HG03095 (cell line): ENCODE measurements around the gene CDC42BPA.

ENCODE experiments used
- ATAC-seq: cut with Tn5 transposase; IDR thresholded peaks from one replicate; pipeline ENCODE4 v1.9.1; 2021; ENCODE audit warnings: moderate library complexity; ENCODE audit not compliant: unreplicated experiment

The CDC42BPA gene

DNA sequence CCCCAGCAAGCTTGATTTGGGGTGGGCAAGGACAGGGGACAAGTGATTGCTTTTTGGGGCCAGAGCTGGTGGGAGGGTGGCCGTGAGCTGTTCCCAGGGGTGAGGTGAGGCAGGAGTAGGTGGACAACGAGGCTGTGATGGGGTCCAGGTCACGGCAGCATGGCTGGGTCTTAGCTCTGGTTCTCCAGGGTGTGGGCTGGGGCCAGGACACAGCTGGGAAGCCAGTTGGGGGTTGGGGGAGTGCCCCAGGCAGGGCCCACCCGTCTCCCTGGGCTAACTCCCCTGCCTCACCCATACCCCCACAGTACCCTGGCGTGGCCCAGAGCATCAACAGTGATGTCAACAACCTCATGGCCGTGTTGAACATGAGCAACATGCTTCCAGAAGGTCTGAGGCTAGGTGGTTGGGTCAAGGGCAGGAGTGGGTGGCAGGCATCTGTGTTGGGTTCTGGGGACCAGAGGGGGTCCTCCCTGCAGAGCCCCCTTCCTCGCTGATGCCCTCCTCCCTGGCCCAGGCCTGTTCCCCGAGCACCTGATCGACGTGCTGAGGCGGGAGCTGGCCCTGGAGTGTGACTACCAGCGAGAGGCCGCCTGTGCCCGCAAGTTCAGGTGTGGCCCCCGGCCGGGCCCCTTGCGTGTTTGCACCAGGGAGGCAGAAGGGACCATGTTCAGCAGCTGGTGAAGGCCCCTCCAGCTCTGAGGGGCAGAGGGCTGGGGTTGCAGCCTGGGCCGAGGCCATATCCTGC, 334.9 kb downstream of the CDC42BPA start:
- no peak for ATAC-seq

DNA sequence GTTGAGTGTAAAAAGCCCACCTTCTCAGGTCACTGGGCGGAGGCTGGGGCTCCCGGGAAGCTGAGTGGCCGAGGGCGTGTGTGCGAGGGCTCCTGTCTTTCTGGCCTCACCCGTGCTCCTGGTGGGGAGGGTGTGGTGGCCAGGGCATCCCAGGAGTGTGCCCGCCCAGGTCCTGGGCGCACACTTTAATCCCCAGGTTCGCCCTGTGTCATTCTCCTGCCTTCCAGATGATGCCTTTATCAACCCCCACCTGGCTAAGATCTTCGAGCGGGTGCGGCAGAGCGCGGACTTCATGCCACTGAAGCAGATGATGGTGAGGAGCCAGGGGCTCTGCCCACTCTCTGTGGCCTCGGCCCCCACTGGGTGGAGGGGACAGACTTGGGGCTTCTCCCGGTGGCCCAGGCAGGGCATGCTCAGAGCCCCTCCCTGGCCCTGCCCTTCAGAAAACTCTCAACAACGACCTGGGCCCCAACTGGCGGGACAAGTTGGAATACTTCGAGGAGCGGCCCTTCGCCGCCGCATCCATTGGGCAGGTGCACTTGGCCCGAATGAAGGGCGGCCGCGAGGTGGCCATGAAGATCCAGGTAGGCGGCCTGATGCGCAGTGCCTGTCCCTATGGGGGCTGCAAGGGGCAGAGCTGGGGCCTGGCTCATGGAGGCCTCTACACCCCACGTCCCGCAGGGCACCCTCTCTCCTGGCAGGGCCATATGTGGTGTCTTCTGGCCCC, 335.7 kb downstream of the CDC42BPA start:
- no peak for ATAC-seq

DNA sequence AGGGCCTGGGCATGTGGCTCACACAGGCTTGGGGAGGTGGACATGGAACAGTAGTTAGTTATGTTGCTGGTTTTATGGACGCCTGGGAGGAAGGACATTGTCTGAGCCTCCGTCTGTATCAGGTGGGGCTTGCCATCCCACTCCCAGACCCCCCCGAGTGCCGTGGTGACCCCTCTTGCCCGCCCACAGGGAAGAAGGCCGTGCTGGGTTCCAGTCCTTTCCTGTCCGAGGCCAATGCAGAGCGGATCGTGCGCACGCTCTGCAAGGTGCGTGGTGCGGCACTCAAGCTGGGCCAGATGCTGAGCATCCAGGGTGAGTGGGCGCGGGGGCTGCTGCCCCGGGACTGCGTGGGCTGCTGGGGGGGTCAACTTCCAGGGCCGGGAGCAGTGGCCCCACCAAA, 336.5 kb downstream of the CDC42BPA start:
- ATAC-seq: no peak

GRCh38 chr1:226981386-226981817, 336.9 kb downstream of the CDC42BPA start:
- ATAC-seq: no peak

DNA sequence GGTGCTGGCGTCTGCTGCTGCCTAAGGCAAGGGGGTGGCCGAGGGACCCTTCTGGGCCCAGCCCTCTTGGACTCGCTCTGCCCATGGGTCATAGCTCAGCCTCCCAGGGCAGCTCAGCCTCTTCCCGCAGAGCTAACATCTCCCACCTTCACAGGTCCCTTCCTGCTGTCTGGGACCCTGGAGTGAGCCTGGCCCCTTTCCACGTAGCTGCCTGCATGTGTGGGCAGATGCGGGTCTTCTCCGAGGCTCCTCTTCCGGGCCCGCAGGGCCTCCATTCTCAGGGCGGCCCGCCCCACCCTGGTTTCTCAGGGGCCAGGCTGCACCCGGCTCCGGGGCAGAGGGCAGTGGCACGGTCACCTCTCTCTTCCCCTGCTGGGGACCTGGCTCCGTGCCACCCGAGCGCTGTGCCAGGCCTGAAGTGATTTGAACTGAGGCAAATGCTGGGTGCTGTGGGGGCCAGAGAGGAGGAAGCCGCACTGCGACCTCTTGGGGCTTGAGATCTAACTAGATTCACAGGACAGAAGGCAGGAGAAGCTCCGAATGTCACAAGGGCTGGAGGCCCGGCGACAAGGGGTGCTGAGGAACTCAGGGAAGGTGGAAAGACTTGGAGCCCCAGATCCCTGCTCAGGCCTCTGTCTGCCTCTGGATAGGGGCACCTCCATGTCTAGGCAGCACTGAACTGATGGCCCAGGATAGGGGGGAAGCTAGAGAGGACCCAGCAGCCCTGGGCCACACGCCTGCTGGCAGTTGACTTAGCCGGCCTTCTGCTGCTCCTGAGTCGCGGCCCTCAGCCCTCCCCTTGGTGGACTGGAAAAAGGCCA, 337.5 kb downstream of the CDC42BPA start:
- ATAC-seq: no peak

- no peak for ATAC-seq
These were observed 338.2 kb downstream of the CDC42BPA start for GRCh38 chr1:226980122-226980560.

GRCh38 chr1:226979517-226980121, 338.7 kb downstream of the CDC42BPA start:
- no peak for ATAC-seq

- no peak for ATAC-seq
These were observed 339.2 kb downstream of the CDC42BPA start for GRCh38 chr1:226979115-226979516.

GRCh38 chr1:226978432-226979114, 339.7 kb downstream of the CDC42BPA start:
- no peak for ATAC-seq

DNA sequence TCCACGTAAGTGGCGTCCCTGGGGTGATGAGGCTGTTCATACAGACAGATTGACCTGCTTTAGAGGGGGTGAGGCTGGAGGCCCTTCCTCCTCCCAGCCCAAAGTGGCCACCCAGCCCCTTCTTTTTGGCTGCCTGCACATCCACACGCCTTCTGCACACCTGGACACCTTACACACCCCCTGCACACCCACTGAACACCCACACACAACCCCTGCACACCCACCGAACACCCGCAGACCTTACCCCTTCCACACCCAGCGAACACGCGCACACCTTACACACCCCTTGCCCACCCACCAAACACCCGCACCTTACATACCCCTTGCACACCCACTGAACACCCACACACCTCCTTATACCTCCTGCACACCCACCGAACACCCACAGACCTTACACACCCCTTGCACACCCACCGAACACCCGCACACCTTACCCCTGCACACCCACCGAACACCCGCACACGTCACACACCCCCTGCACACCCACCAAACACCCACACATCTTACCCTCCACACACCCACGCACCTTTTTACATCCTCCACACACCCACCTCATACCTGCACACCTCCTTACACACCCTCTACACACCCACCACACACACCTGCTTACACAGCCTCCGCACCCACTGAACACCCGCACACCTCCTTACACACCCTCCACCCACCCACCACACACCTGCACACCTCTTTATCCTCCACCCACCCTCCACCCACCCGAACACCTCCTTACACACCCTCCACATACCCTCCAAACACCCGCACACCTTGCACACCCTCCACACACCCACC, 340.5 kb downstream of the CDC42BPA start:
- ATAC-seq: no peak

GRCh38 chr1:226976978-226977642, 341.2 kb downstream of the CDC42BPA start:
- ATAC-seq: no peak

- no peak for ATAC-seq
These were observed 341.9 kb downstream of the CDC42BPA start for GRCh38 chr1:226976276-226976977.

DNA sequence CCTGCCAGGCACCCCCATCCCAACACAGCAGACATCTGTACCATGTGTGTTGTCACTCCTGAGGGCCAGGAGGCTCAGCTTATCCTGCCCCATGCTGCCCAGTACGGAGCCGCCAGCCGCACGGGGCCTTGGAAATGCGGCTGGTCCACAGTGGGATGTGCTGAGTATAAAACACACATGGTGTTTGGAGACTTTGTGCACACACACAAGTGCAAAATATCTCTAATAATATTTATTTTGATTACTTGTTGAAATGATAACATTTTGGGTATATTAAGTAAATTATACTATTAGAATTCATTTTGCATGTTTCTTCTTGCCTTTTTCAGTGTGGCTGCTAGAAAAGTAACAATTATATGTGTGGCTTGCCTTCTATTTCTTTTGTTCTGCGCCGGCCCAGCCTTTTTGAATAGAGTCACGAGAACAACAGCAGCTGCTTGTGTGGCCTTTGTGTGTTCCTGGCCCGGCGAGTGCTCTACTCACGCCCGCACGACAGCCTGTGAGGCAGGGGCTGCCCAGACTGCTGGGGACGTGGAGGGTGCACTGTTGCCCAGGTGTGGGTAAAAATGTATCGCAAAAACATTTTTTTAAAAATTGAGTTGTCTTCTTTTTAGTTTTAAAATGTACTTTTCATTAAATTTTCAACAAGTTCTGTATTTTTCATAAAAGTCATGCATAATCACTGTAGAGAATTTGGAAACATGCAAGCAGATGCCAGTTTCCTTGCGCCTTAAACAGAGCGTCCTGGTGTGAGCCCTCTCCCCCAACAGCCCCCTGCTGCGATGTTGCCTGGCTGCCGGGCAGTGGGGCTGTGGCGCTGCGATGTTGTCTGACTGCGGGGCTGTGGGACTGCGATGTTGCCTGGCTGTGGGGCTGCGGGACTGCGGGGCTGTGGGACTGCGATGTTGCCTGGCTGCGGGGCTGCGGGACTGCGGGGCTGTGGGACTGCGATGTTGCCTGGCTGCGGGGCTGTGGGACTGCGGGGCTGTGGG, 342.7 kb downstream of the CDC42BPA start:
- ATAC-seq: no peak

DNA sequence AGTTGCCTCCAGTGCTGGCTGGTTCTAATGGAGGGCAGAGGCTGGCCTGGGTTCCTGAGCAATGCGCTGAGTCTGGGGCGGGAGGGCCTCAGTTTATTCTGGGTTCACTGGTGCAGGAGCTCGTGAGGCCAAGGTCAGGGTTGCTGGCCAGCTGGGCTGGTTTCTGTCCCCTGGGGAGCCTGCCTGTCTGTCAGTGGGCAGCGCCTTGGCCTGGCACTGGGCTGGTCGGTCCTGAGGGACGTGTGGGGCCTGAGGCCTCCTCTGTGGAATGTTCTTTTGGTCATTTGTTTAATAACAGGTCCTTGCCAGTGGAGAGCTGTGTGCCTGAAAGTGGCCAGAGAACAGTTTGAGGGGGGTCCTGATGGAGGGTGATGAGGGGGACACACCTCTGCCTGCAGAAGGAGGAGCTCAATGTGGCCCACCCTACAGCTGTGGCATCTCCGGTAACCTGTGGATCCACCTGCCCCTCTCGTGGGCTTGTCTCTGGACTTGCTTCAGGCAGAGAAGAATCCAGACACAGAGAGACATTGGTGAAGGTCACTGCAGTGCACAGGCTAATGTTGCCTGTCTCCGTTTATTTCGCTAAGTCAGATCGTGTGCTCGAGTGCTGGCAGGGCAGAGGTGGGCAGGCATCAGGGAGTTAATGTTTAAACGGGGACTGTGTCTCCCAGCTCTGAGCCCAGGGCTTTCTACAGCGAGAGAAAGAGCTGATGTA, 343.6 kb downstream of the CDC42BPA start:
- ATAC-seq: no peak

DNA sequence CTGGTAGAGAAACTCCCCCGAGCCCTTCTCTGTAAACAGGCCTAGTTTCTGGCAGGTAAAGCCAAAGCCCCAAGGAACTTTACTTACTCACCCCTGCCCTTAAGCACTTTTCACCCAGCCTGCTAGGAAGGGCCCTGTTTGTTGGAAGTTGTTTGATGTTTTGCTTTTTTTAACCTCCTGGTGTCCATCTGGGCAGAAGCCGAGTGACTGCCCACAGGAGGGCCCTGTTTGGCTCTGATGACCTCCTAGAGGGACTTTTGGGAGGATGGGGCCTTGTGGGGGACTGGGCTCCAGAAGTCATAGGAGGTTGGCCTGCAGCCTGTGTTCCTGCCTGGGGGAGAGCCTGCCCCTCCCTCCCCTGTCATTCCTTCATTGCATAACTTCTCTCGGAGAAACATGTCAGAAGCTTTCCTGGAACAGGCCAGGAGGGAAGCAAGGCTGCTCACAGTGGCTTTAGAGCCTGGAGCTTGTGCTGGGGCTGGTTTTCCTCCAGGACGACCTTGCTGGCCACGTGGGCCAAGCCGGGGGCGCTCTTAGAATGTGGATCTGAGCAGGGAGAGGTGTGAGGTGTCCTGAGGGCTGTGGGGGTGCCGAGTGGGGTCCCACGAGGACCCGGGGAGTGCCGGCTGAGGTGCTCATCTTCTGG, 344.3 kb downstream of the CDC42BPA start:
- no peak for ATAC-seq

GRCh38 chr1:226973371-226973897, 344.9 kb downstream of the CDC42BPA start:
- ATAC-seq: no peak
